Common myeloid progenitor, CD34-positive (primary cell): ENCODE measurements around the gene SPSB4.
A peak's percentile ranks its signal among the peaks of the same experiment; 100 is the strongest.

Experiments used
- CTCF ChIA-PET: fragments of 350-600 bp; sonication (Branson Sonifier 250); formaldehyde crosslinking; loops from one replicate; lab custom pipeline; 2021; ENCODE audit warnings: antibody characterized with exemption; lab: Charles Lee
- POLR2A ChIA-PET: fragments of 350-600 bp; sonication (Branson Sonifier 250); formaldehyde crosslinking; loops from one replicate; lab custom pipeline; 2021; ENCODE audit warnings: antibody characterized with exemption; lab: Charles Lee
- DNase-seq, 3 donors: peaks; one replicate each; pipeline versions ENCODE4 v3.0.0 to v3.0.0-alpha.2; 2013
- H3K27ac ChIP-seq, 2 experiments: 1 replicate in 1 of 2; 2 replicates in 1 of 2; pipeline ENCODE4 v1.7.0; 2013; ENCODE audit warnings: inconsistent platforms in 2 of 2, low read length in 2 of 2, mild to moderate bottlenecking in 2 of 2, low read depth in 1 of 2, moderate library complexity in 1 of 2; ENCODE audit not compliant: severe bottlenecking in 2 of 2, insufficient read depth in 1 of 2, poor library complexity in 1 of 2
- H3K27me3 ChIP-seq, 5 experiments: replicated peaks in 2 of 5; 1 replicate in 3 of 5; 2 replicates in 2 of 5; pipeline versions ENCODE4 v1.6.1 to v1.7.0; 2013; ENCODE audit warnings: low read length in 4 of 5, mild to moderate bottlenecking in 2 of 5, moderate library complexity in 2 of 5, inconsistent platforms in 1 of 5; ENCODE audit not compliant: insufficient read depth in 5 of 5, control insufficient read depth in 4 of 5
- H3K36me3 ChIP-seq, 4 experiments: 1 replicate in 2 of 4; 2 replicates in 2 of 4; pipeline versions ENCODE4 v1.6.1 to v1.7.0; 2013; ENCODE audit warnings: low read length in 3 of 4, control low read depth in 1 of 4, mild to moderate bottlenecking in 1 of 4; ENCODE audit not compliant: control insufficient read depth in 4 of 4, insufficient read depth in 4 of 4
- H3K4me1 ChIP-seq, 4 experiments: 1 replicate in 3 of 4; 2 replicates in 1 of 4; pipeline versions ENCODE4 v1.6.1 to v1.7.1; 2013; ENCODE audit warnings: low read length in 3 of 4, mild to moderate bottlenecking in 3 of 4, control low read depth in 1 of 4, inconsistent platforms in 1 of 4, moderate library complexity in 1 of 4; ENCODE audit not compliant: control insufficient read depth in 4 of 4, insufficient read depth in 4 of 4; ENCODE audit errors: control extremely low read depth in 1 of 4
- H3K4me3 ChIP-seq, 7 experiments: 1 replicate in 4 of 7; 2 replicates in 3 of 7; pipeline versions ENCODE4 v1.5.1 to v1.7.0; 2013; ENCODE audit warnings: mild to moderate bottlenecking in 7 of 7, low read length in 6 of 7, moderate library complexity in 6 of 7, inconsistent platforms in 2 of 7, low read depth in 2 of 7, control low read depth in 1 of 7; ENCODE audit not compliant: insufficient read depth in 4 of 7, control insufficient read depth in 1 of 7; ENCODE audit errors: extremely low read depth in 1 of 7
- H3K9me3 ChIP-seq, 5 experiments: 1 replicate in 4 of 5; 2 replicates in 1 of 5; pipeline versions ENCODE4 v1.6.1 to v1.7.1; 2013; ENCODE audit warnings: low read length in 4 of 5, mild to moderate bottlenecking in 2 of 5, inconsistent platforms in 1 of 5, low read depth in 1 of 5, moderate library complexity in 1 of 5; ENCODE audit not compliant: control insufficient read depth in 4 of 5, insufficient read depth in 2 of 5; ENCODE audit errors: control extremely low read depth in 1 of 5
- WGBS: methylation state at CpG from one replicate; pipeline ENCODE4 v1.1.5; 2013; ENCODE audit not compliant: insufficient coverage; 5-methylcytosine and 5-hydroxymethylcytosine counted together

Gene SPSB4

GRCh38 chr3:141039589-141039988 is 11.6 kb upstream of the SPSB4 start:
- Histone ChIP-seq H3K36me3 (no peaks in the 10 kb centered on the region), H3K27ac (no peak overlapping the region), H3K4me3 (no peak overlapping the region), H3K4me1 (no peaks in the 10 kb centered on the region), H3K27me3 (peaks cover 0 to 7% (median 4%) of the 10 kb centered on the region in 5 experiments), H3K9me3 (no peaks in the 10 kb centered on the region)
- no peak for DNase-seq
- ChIA-PET POLR2A (no interaction called here), CTCF (interaction anchor here (1.1 to 4.6 kb wide), 3 partner anchors 11 to 141 kb away, joined by 3 to 26 read pairs (median 3); partner anchors contain the start of gene SPSB4)
- 95% methylated on average over 5 of the region's 5 CpGs for WGBS

GRCh38 chr3:141044695-141045641 is 6.2 kb upstream of the SPSB4 start:
- no peak for DNase-seq
- H3K27me3 ChIP-seq: peaks cover 4 to 36% (median 17%) of the 10 kb centered on the region in 5 experiments
- 86% methylated on average over 3 of the region's 4 CpGs for WGBS
- H3K36me3 ChIP-seq: no peaks in the 10 kb centered on the region
- no peaks in the 10 kb centered on the region for H3K4me1 ChIP-seq
- ChIA-PET POLR2A (no interaction called here), CTCF (interaction anchor here (1.2 to 1.5 kb wide), 2 partner anchors 37 to 835 kb away, joined by 3 read pairs; no protein-coding TSS in a partner anchor)
- no peak overlapping the region for H3K4me3 ChIP-seq
- H3K9me3 ChIP-seq: no peaks in the 10 kb centered on the region
- no peak overlapping the region for H3K27ac ChIP-seq

- H3K36me3 ChIP-seq: no peaks in the 10 kb centered on the region
- H3K27ac ChIP-seq: no peak overlapping the region
- peaks cover 0 to 6% (median 5%) of the 10 kb centered on the region in 4 experiments for H3K4me1 ChIP-seq
- WGBS: 88% methylated on average over 1 of the region's 1 CpG
- no peaks in the 10 kb centered on the region for H3K9me3 ChIP-seq
- no peak for DNase-seq
- POLR2A ChIA-PET: no interaction called here
- CTCF ChIA-PET: interaction anchor here (1.5 to 1.9 kb wide), 2 partner anchors 8 to 37 kb away, joined by 3 to 8 read pairs; no protein-coding TSS in a partner anchor
- H3K27me3 ChIP-seq: peaks cover 10 to 43% (median 24%) of the 10 kb centered on the region in 5 experiments
- H3K4me3 ChIP-seq: no peak overlapping the region
Measured at GRCh38 chr3:141045849-141046248, 5.3 kb upstream of the SPSB4 start.

GRCh38 chr3:141047168-141047567 is 4.0 kb upstream of the SPSB4 start:
- H3K9me3 ChIP-seq: no peaks in the 10 kb centered on the region
- no peak for DNase-seq
- CTCF ChIA-PET: interaction anchor here (1.9 to 2.1 kb wide), 2 partner anchors 9 to 56 kb away, joined by 8 to 11 read pairs; no protein-coding TSS in a partner anchor
- no peak overlapping the region for H3K4me3 ChIP-seq
- H3K4me1 ChIP-seq: peaks cover 0 to 18% (median 16%) of the 10 kb centered on the region in 4 experiments
- no peak overlapping the region for H3K27ac ChIP-seq
- H3K36me3 ChIP-seq: no peaks in the 10 kb centered on the region
- WGBS: 100% methylated on average over 1 of the region's 1 CpG
- peaks cover 10 to 49% (median 31%) of the 10 kb centered on the region in 5 experiments for H3K27me3 ChIP-seq
- POLR2A ChIA-PET: no interaction called here

- CTCF ChIA-PET: interaction anchor here (0.7 to 5.3 kb wide), 10 partner anchors 10 to 144 kb away, joined by 3 to 26 read pairs (median 3); no protein-coding TSS in a partner anchor
- Histone ChIP-seq H3K9me3 (no peaks in the 10 kb centered on the region), H3K4me1 (peaks cover 0 to 25% (median 23%) of the 10 kb centered on the region in 4 experiments), H3K27me3 (peaks cover 14 to 73% (median 33%) of the 10 kb centered on the region in 5 experiments), H3K27ac (no peak overlapping the region), H3K4me3 (no peak overlapping the region), H3K36me3 (no peaks in the 10 kb centered on the region)
- WGBS: 38% methylated on average over 2 of the region's 2 CpGs
- DNase-seq: peak; percentile 29 to 57 (median 57)
- POLR2A ChIA-PET: no interaction called here
Measured at GRCh38 chr3:141049681-141050080, 1.5 kb upstream of the SPSB4 start.

- WGBS: under 1% methylated on average over 73 of the region's 77 CpGs
- peaks cover 0 to 25% (median 23%) of the 10 kb centered on the region in 4 experiments for H3K4me1 ChIP-seq
- no peak overlapping the region for H3K27ac ChIP-seq
- peak; percentile 17 to 46 (median 27) for DNase-seq
- peaks cover 14 to 84% (median 30%) of the 10 kb centered on the region in 5 experiments for H3K27me3 ChIP-seq
- ChIA-PET POLR2A (no interaction called here), CTCF (interaction anchor here (0.8 to 5.3 kb wide), 12 partner anchors 8 to 137 kb away, joined by 3 to 26 read pairs (median 4); no protein-coding TSS in a partner anchor)
- no peaks in the 10 kb centered on the region for H3K9me3 ChIP-seq
- no peaks in the 10 kb centered on the region for H3K36me3 ChIP-seq
- H3K4me3 ChIP-seq: peak overlapping the region; percentile 8 to 78 (median 66)
Measured at GRCh38 chr3:141051443-141052200, 475 bp downstream of the SPSB4 start.
